PFSK-1 (cell line): ENCODE data around the gene ASB13.

ENCODE experiments used
- FOXP2 ChIP-seq: optimal IDR thresholded peaks from 2 replicates; pipeline ENCODE3; 2011; ENCODE audit warnings: borderline replicate concordance, control low read depth, inconsistent platforms; ENCODE audit not compliant: insufficient read depth; ENCODE audit errors: extremely low read length, extremely low read depth
- POLR2AphosphoS5 ChIP-seq: IDR thresholded peaks from 2 replicates; pipeline ENCODE4 v1.6.1; 2012; ENCODE audit warnings: low read depth, mild to moderate bottlenecking, control low read depth, low read length, moderate library complexity
- REST ChIP-seq, 2 experiments: IDR thresholded peaks; 2 replicates each; pipeline versions ENCODE4 v1.6.1 to v1.8.0; 2011 to 2012; ENCODE audit warnings: low read depth in 2 of 2, low read length in 2 of 2, control low read depth in 1 of 2, inconsistent platforms in 1 of 2, mild to moderate bottlenecking in 1 of 2, moderate library complexity in 1 of 2; ENCODE audit not compliant: insufficient read depth in 1 of 2
- SIN3A ChIP-seq: IDR thresholded peaks from 2 replicates; pipeline ENCODE4 v1.6.1; 2012; ENCODE audit warnings: mild to moderate bottlenecking, low read length, moderate library complexity, borderline replicate concordance; ENCODE audit not compliant: insufficient read depth
- TAF1 ChIP-seq: IDR thresholded peaks from 2 replicates; pipeline ENCODE4 v1.6.1; 2012; ENCODE audit warnings: low read length, control low read depth, borderline replicate concordance; ENCODE audit not compliant: insufficient read depth

The ASB13 gene

GRCh38 chr10:5669604-5670003, 3.2 kb upstream of the ASB13 start:
- TF ChIP-seq FOXP2 (no peak), TAF1 (no peak), POLR2AphosphoS5 (no peak), REST (IDR thresholded peaks at IDR 0.05; ENCODE audit: insufficient read depth in 1 of 2, low read depth in 2 of 2, low read length in 2 of 2) (no peak), SIN3A (no peak)

DNA sequence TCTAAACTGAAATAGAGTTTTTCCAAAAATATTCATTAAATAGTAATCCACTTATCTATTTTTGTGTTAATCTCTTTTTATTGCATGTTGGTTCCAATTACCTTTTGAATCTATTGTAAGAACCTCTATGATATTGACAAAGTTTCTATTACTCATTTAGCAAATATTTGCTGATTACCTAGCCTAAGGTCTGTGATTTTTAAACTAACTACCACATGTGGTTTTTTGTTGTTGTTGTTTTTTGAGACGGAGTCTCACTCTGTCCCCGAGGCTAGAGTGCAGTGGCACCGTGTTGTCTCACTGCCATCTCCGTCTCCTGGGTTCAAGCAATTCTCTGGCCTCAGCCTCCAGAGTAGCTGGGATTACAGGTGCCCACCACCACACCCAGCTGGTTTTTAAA, 2.0 kb upstream of the ASB13 start:
- TF ChIP-seq TAF1 (no peak), SIN3A (no peak), FOXP2 (no peak), POLR2AphosphoS5 (no peak), REST (IDR thresholded peaks at IDR 0.05; ENCODE audit: insufficient read depth in 1 of 2, low read depth in 2 of 2, low read length in 2 of 2) (no peak)

DNA sequence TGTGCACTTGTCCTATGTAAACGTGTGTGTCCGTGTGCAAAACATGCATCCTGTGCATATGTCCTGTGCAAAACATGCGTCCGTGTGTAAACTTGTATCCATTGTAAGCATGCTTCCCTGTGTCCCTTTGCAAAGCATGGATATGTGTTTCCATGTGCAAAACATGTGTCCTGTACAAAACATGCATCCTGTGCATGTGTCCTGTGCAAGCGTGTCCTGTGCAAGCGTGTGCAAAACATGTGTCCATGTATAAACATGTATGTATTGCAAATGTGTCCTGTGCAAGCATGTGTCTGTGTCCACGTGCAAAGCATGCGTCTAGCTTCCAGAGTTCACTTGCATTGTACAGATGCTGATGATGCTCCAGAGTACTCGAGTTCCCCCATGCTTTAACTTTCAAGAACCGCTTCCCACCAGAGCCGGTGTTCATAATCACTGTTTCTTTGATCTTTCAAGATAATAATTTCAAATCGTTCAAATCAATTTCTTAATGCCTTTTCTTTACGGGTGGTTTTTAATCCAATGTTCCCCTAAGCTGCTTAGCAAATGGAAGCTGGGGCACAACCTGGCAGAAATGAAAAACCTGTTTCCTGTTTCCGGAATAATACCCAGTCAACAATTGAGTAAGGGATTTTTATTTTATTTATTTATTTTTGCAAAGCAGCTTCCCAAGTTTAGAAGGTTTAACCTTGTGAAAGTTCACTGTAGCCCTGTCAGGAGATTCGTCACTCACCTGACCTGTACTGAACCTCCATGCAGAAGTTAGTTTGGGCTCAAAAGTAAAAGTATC, 641 bp upstream of the ASB13 start:
- TF ChIP-seq TAF1 (no peak), POLR2AphosphoS5 (no peak), FOXP2 (no peak), REST (IDR thresholded peaks at IDR 0.05; ENCODE audit: insufficient read depth in 1 of 2, low read depth in 2 of 2, low read length in 2 of 2) (no peak), SIN3A (no peak)

DNA sequence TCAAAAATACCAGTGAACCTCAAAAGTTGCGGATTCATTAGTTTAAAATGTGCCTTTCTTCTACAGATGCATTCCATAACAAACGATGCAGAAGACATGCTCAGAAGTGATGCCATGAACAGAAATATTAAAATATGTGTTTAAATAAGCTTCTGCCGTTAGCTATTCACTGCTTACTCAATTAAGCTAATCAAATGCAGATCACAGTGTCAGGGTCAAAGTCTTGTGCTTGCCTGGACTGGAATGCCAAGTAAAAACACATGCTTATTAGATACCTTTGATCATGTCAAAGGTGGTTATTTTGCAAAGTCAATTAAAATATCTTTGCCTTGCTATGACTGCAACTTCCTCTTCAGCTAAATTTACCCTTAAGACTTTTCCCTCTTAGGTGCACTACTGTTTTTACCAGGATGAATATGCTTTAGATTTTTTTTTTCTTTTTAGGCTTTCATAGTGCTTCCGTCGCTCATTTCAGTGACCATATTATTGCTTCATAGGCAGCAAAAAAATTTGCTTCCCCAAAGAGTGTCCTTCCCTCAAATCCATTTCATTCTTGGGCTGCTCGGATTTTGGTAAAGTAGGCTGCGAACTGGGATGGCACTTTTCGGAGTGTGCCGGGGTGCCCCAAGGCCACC, 905 bp downstream of the ASB13 start:
- TF ChIP-seq POLR2AphosphoS5 (no peak), REST (IDR thresholded peaks at IDR 0.05; ENCODE audit: insufficient read depth in 1 of 2, low read depth in 2 of 2, low read length in 2 of 2) (no peak), SIN3A (no peak), TAF1 (no peak), FOXP2 (no peak)
